AG04450 (cell line): ENCODE results near the gene NAA38. TPM values are rescaled to one million over a fixed set of nuclear protein-coding genes. Genes with fewer than 3 reads are reported as not detected.
"Not testable (repeated sequence)": the region's sequence is repeated elsewhere in the genome, so short reads cannot be mapped to it uniquely, and the experiment has no call there.

Source experiments
- CTCF ChIA-PET: fragments of 300-600, 350-600 bp; formaldehyde crosslinking; extraction: SDS; loops from one replicate; lab custom pipeline; 2022; ENCODE audit warnings: antibody characterized with exemption, inconsistent platforms; lab: Charles Lee
- POLR2A ChIA-PET: fragments of 350-600 bp; formaldehyde crosslinking; extraction: SDS; loops from one replicate; lab custom pipeline; 2021; ENCODE audit warnings: antibody characterized with exemption, inconsistent platforms; lab: Yijun Ruan, JAX
- DNase-seq: peaks from one replicate; pipeline ENCODE4 v3.0.0-alpha.2; 2011; ENCODE audit warnings: low read depth, low spot score
- H3K27ac ChIP-seq: one replicate; pipeline ENCODE4 v1.5.1; 2012; ENCODE audit warnings: low read depth, low read length, control low read depth
- H3K27me3 ChIP-seq: one replicate; pipeline ENCODE4 v1.6.0; 2012; ENCODE audit warnings: low read length; ENCODE audit not compliant: control insufficient read depth, insufficient read depth
- H3K4me3 ChIP-seq: 2 replicates; pipeline ENCODE4 v1.5.1; 2011; ENCODE audit warnings: mild to moderate bottlenecking, low read depth, low read length, control low read depth
- H3K9me3 ChIP-seq: 2 replicates; pipeline ENCODE4 v1.5.1; 2012; ENCODE audit warnings: low read length; ENCODE audit not compliant: control insufficient read depth, insufficient read depth
- CTCF ChIP-seq: IDR thresholded peaks from 2 replicates; pipeline ENCODE4 v1.5.1; 2011; ENCODE audit warnings: low read depth, low read length, control low read depth, inconsistent platforms
- polyA plus RNA-seq: library from polyadenylated mRNA; depleted of rRNA; stranded (reverse); fragments of >200 nt; gene quantifications from 2 replicates; pipeline ENCODE4 v1.2.3, GENCODE V29; 2011

Gene NAA38
- polyA plus RNA-seq, 1 experiment: 49.3 TPM

GRCh38 chr17:7816926-7817642, 40.3 kb downstream of the NAA38 start:
- ChIA-PET POLR2A (interaction anchor here (0.6 kb wide), 1 partner anchor 253 kb away, joined by 4 read pairs; no protein-coding TSS in a partner anchor), CTCF (interaction anchor here (0.7 to 2.2 kb wide), 2 partner anchors 74 to 243 kb away, joined by 3 to 8 read pairs; no protein-coding TSS in a partner anchor)
- no peak overlapping the region for H3K27ac ChIP-seq
- no peak for DNase-seq
- no peak for TF ChIP-seq CTCF
- no peaks in the 10 kb centered on the region; the same call in 1 of the 2 replicates for H3K9me3 ChIP-seq
- no peak overlapping the region for H3K4me3 ChIP-seq
- peaks cover 26% of the 10 kb centered on the region for H3K27me3 ChIP-seq

GRCh38 chr17:7814969-7815368, 42.4 kb downstream of the NAA38 start:
- ChIA-PET POLR2A (no interaction called here), CTCF (no interaction called here)
- Histone ChIP-seq H3K27ac (no peak overlapping the region), H3K9me3 (no peaks in the 10 kb centered on the region; the same call in 1 of the 2 replicates), H3K27me3 (peaks cover 21% of the 10 kb centered on the region), H3K4me3 (no peak overlapping the region)
- no peak for TF ChIP-seq CTCF
- DNase-seq: no peak

GRCh38 chr17:7811251-7811650, 46.1 kb downstream of the NAA38 start:
- no peak for DNase-seq
- Histone ChIP-seq H3K4me3 (no peak overlapping the region), H3K27me3 (peaks cover 4% of the 10 kb centered on the region), H3K9me3 (no peaks in the 10 kb centered on the region), H3K27ac (no peak overlapping the region)
- POLR2A ChIA-PET: no interaction called here
- CTCF ChIA-PET: interaction anchor here (0.6 kb wide), 1 partner anchor 12 kb away, joined by 10 read pairs; no protein-coding TSS in a partner anchor
- no peak for TF ChIP-seq CTCF

GRCh38 chr17:7809791-7810343, 47.5 kb downstream of the NAA38 start:
- DNase-seq, H3K9me3 ChIP-seq, POLR2A ChIA-PET, H3K27ac ChIP-seq, H3K4me3 ChIP-seq, H3K27me3 ChIP-seq, CTCF ChIA-PET: not testable (repeated sequence)

GRCh38 chr17:7809086-7809790, 48.1 kb downstream of the NAA38 start:
- no peak overlapping the region for H3K4me3 ChIP-seq
- TF ChIP-seq CTCF: no peak
- H3K27me3 ChIP-seq: no peaks in the 10 kb centered on the region
- ChIA-PET CTCF (interaction anchor here (1.0 kb wide), 1 partner anchor 13 kb away, joined by 3 read pairs; no protein-coding TSS in a partner anchor), POLR2A (no interaction called here)
- no peak overlapping the region for H3K27ac ChIP-seq
- DNase-seq: no peak
- H3K9me3 ChIP-seq: no peaks in the 10 kb centered on the region; the same call in 1 of the 2 replicates
